GM12878 (cell line): ENCODE results near the gene ITPR3. TPM values are rescaled to one million over a fixed set of nuclear protein-coding genes. Genes with fewer than 3 reads are reported as not detected.
A peak's percentile ranks its signal among the peaks of the same experiment; 100 is the strongest.

Experiments
- ATAC-seq: fragments of 200-7000 bp; cut with Tn5 transposase; 3 replicates; pipeline ENCODE4 v1.9.1; 2020; ENCODE audit warnings: mild to moderate bottlenecking, moderate library complexity
- BruUV-seq: library from RNA; stranded (reverse); fragments of 400-500 nt; replicated peaks from 2 replicates; lab custom pipeline; 2021; lab: Mats Ljungman, UMichigan
- CTCF ChIA-PET: fragments of 300-600 bp; sonication (Branson Sonifier 250); formaldehyde crosslinking; extraction: SDS; loops from one replicate; lab custom pipeline; 2021; ENCODE audit warnings: inconsistent platforms; lab: Yijun Ruan, JAX
- POLR2A ChIA-PET: fragments of 350-600 bp; formaldehyde crosslinking; extraction: SDS; loops from one replicate; lab custom pipeline; 2021; ENCODE audit warnings: inconsistent platforms; lab: Charles Lee
- RAD21 ChIA-PET: fragments of 300-600 bp; sonication (Branson Sonifier 250); formaldehyde crosslinking; loops from one replicate; lab custom pipeline; 2023; ENCODE audit warnings: antibody characterized with exemption; ENCODE audit not compliant: unreplicated experiment; lab: Charles Lee
- SMC1A ChIA-PET: fragments of 300-600 bp; sonication (Branson Sonifier 250); formaldehyde crosslinking; loops from one replicate; lab custom pipeline; 2023; ENCODE audit not compliant: unreplicated experiment, uncharacterized antibody; lab: Charles Lee
- DNase-seq: peaks from one replicate; pipeline ENCODE4 v3.0.0-alpha.2; 2011; ENCODE audit warnings: low read depth, low spot score
- FAIRE-seq: peaks from 3 replicates; lab custom pipeline; 2011; peaks lifted over from hg19 to GRCh38; lab: Jason Lieb, UNC
- H2AFZ ChIP-seq: 2 replicates; pipeline ENCODE4 v1.6.0; 2011; ENCODE audit warnings: low read depth, low read length, control low read depth; ENCODE audit not compliant: control insufficient read depth
- H3K27ac ChIP-seq: 2 replicates; pipeline ENCODE4 v1.5.1; 2011; ENCODE audit warnings: control low read depth; ENCODE audit not compliant: control insufficient read depth, insufficient read depth
- H3K27me3 ChIP-seq, 2 experiments: replicated peaks in 1 of 2; 2 replicates each; pipeline versions ENCODE4 v1.6.0 to v1.6.1; 2011; ENCODE audit warnings: low read length in 1 of 2; ENCODE audit not compliant: control insufficient read depth in 2 of 2, insufficient read depth in 2 of 2
- H3K36me3 ChIP-seq, 2 experiments: 2 replicates each; pipeline ENCODE4 v1.5.1; 2011; ENCODE audit warnings: low read length in 1 of 2; ENCODE audit not compliant: control insufficient read depth in 2 of 2, insufficient read depth in 2 of 2
- H3K4me1 ChIP-seq: 2 replicates; pipeline ENCODE4 v1.6.1; 2011; ENCODE audit warnings: mild to moderate bottlenecking, low read length, moderate library complexity, mixed read lengths; ENCODE audit not compliant: control insufficient read depth, insufficient read depth
- H3K4me2 ChIP-seq: 2 replicates; pipeline ENCODE4 v1.6.0; 2011; ENCODE audit warnings: control low read depth; ENCODE audit not compliant: control insufficient read depth, insufficient read depth
- H3K4me3 ChIP-seq: fragments of 200-600 bp; sonication (generic); 2 replicates; pipeline ENCODE4 v1.5.1; 2016
- H3K79me2 ChIP-seq: 2 replicates; pipeline ENCODE4 v1.6.0; 2011; ENCODE audit warnings: low read length; ENCODE audit not compliant: control insufficient read depth, insufficient read depth
- H3K9ac ChIP-seq: 2 replicates; pipeline ENCODE4 v1.8.0; 2011; ENCODE audit warnings: low read length, control low read depth, mixed read lengths; ENCODE audit not compliant: control insufficient read depth, insufficient read depth
- H3K9me3 ChIP-seq: replicated peaks from 3 replicates; pipeline ENCODE4 v1.5.1; 2011; ENCODE audit warnings: mild to moderate bottlenecking, low read length; ENCODE audit not compliant: control insufficient read depth, insufficient read depth
- H4K20me1 ChIP-seq: 2 replicates; pipeline ENCODE4 v1.6.0; 2011; ENCODE audit not compliant: control insufficient read depth, insufficient read depth
- BACH1 ChIP-seq: fragments of 450-650 bp; IDR thresholded peaks from 2 replicates; pipeline ENCODE4 v1.6.1; 2017; ENCODE audit warnings: mild to moderate bottlenecking, borderline replicate concordance
- CEBPB ChIP-seq, 2 experiments: fragments of 150-350 bp in 1 of 2; IDR thresholded peaks; 2 replicates each; pipeline ENCODE4 v1.6.1; 2012 to 2014; ENCODE audit warnings: low read depth in 2 of 2, low read length in 2 of 2, borderline replicate concordance in 1 of 2, inconsistent platforms in 1 of 2
- RB1 ChIP-seq: fragments of 450-650 bp; formaldehyde crosslinking; IDR thresholded peaks from 2 replicates; pipeline ENCODE4 v1.6.1; 2017; ENCODE audit warnings: mild to moderate bottlenecking, borderline replicate concordance
- SIX5 ChIP-seq: IDR thresholded peaks from 2 replicates; pipeline ENCODE4 v1.6.1; 2011; ENCODE audit warnings: mild to moderate bottlenecking, low read depth, low read length, moderate library complexity; ENCODE audit not compliant: severe bottlenecking
- TCF3 ChIP-seq: IDR thresholded peaks from 2 replicates; pipeline ENCODE4 v1.6.1; 2012; ENCODE audit warnings: low read depth, mild to moderate bottlenecking, low read length, borderline replicate concordance; ENCODE audit not compliant: insufficient read depth
- ZBTB4 ChIP-seq: fragments of 450-650 bp; formaldehyde crosslinking; IDR thresholded peaks from 2 replicates; pipeline ENCODE4 v1.4.0; 2022; ENCODE audit warnings: mild to moderate bottlenecking, moderate library complexity
- ZNF24 ChIP-seq: fragments of 450-650 bp; IDR thresholded peaks from 2 replicates; pipeline ENCODE4 v1.6.1; 2017; ENCODE audit warnings: antibody characterized with exemption, mild to moderate bottlenecking
- ZNF622 ChIP-seq: fragments of 450-650 bp; IDR thresholded peaks from 2 replicates; pipeline ENCODE4 v1.6.1; 2017; ENCODE audit warnings: mild to moderate bottlenecking, inconsistent platforms
- WGBS: methylation state at CpG from one replicate; pipeline ENCODE4 v1.1.6; 2016; ENCODE audit warnings: low lambda C conversion rate; ENCODE audit not compliant: insufficient replicate concordance, insufficient coverage; ENCODE audit errors: missing lambda C conversion rate; 5-methylcytosine and 5-hydroxymethylcytosine counted together
- in situ Hi-C: fragments of 300-500 bp; cut with MboI; formaldehyde crosslinking; loops from 9 replicates; pipeline ENCODE4 v1.14.3; 2018; ENCODE audit warnings: mixed read lengths
- intact Hi-C: fragments of 100-400 bp; cut with micrococcal nuclease; formaldehyde crosslinking; loops from one replicate; pipeline ENCODE4 v1.14.2; 2022; ENCODE audit not compliant: unreplicated experiment
- polyA plus RNA-seq, 11 experiments: library from polyadenylated mRNA; depleted of rRNA in 4 of 11; unstranded in 6 of 11; stranded (reverse) in 5 of 11; fragments of >200 nt; fragmentation: Nextera tagmentation in 4 of 11; fragmentation: Illumina TruSeq in 1 of 11; extraction: Ambion mirVana in 4 of 11; extraction: Trizol in 1 of 11; gene quantifications; 1 replicate in 1 of 11; 2 replicates in 10 of 11; pipeline versions ENCODE4 v1.2.1 to v1.2.3, GENCODE V29; 2011 to 2016; ENCODE audit warnings: inconsistent platforms in 2 of 11, missing spikeins in 2 of 11, low read depth in 1 of 11
- total RNA-seq, 4 experiments: library from RNA; depleted of rRNA in 3 of 4; stranded (reverse); fragments of >200 nt in 3 of 4; fragmentation: Illumina TruSeq in 1 of 4; extraction: Trizol in 1 of 4; gene quantifications; 2 replicates each; pipeline versions ENCODE4 v1.2.1 to v1.2.3, GENCODE V29; 2013 to 2021

The ITPR3 gene
- total and polyA plus RNA-seq, 10 of the 15 experiments (the other 5 are each of a cell fraction or from before 2014, with no cell fraction given) = 0.32 to 34.0 (median 11.9) TPM

GRCh38 chr6:33709605-33710295 lies 88.6 kb downstream of the ITPR3 start:
- H3K4me3 ChIP-seq = peak overlapping the region; percentile 83
- DNase-seq (no peak), FAIRE-seq (no peak), ATAC-seq (no peak)
- no peaks in the 10 kb centered on the region for H3K9me3 ChIP-seq
- no peaks in the 10 kb centered on the region for H4K20me1 ChIP-seq
- intact Hi-C loops = no loop called here
- no peak overlapping the region for H2AFZ ChIP-seq
- no peaks in the 10 kb centered on the region for H3K27me3 ChIP-seq
- ChIA-PET SMC1A (interaction anchor here (1.2 to 4.7 kb wide), 6 partner anchors 8 to 131 kb away, joined by 3 to 27 read pairs (median 5); no protein-coding TSS in a partner anchor), RAD21 (interaction anchor here (1.0 to 1.1 kb wide), 2 partner anchors 35 to 131 kb away, joined by 3 to 5 read pairs; no protein-coding TSS in a partner anchor), POLR2A (no interaction called here), CTCF (interaction anchor here (0.9 to 2.4 kb wide), 9 partner anchors 9 to 319 kb away, joined by 3 to 46 read pairs (median 5); partner anchors contain the start of gene IP6K3)
- no peaks in the 10 kb centered on the region; a peak in 2 of 4 replicates for H3K36me3 ChIP-seq
- 96% methylated on average over 10 of the region's 10 CpGs for WGBS
- peak overlapping the region; percentile 94 for H3K4me2 ChIP-seq
- H3K9ac ChIP-seq = no peak overlapping the region
- no TSS peak for BruUV-seq
- no peak overlapping the region for H3K27ac ChIP-seq
- TF ChIP-seq ZBTB4 (CRISPR knock-in tag) = no peak
- TF ChIP-seq RB1 = no peak
- TF ChIP-seq SIX5 = no peak
- no peak for TF ChIP-seq ZNF24
- TF ChIP-seq ZNF622 = no peak
- TF ChIP-seq TCF3 = no peak
- no peak for TF ChIP-seq BACH1
- TF ChIP-seq CEBPB (IDR thresholded peaks at IDR 0.05; ENCODE audit: borderline replicate concordance in 1 of 2, low read depth in 2 of 2, low read length in 2 of 2) = no peak
- H3K79me2 ChIP-seq = peaks cover 10% of the 10 kb centered on the region
- in situ Hi-C loops = no loop called here
- H3K4me1 ChIP-seq = peaks cover 28% of the 10 kb centered on the region
